ENCODE results near the gene ESAM. TPM values are rescaled to one million over a fixed set of nuclear protein-coding genes. Genes with fewer than 3 reads are reported as not detected.

ESAM gene, protein sequence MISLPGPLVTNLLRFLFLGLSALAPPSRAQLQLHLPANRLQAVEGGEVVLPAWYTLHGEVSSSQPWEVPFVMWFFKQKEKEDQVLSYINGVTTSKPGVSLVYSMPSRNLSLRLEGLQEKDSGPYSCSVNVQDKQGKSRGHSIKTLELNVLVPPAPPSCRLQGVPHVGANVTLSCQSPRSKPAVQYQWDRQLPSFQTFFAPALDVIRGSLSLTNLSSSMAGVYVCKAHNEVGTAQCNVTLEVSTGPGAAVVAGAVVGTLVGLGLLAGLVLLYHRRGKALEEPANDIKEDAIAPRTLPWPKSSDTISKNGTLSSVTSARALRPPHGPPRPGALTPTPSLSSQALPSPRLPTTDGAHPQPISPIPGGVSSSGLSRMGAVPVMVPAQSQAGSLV
- 84.0 TPM for total RNA-seq
- long read RNA-seq, transcript ESAM-202 (7 exons, 1,833 nt): minor isoform, 48 of 422 reads
- long read RNA-seq, transcript ESAM-201 (7 exons, 1,826 nt): major isoform, 284 of 422 reads
- long read RNA-seq, transcript ESAM-205 (4 exons, 2,336 nt): minor isoform, 5 of 422 reads
- long read RNA-seq, partial matches to known transcripts: 26 of 422 reads
- long read RNA-seq, other reads (novel, unspliced or antisense): 56 of 422 reads

DNA sequence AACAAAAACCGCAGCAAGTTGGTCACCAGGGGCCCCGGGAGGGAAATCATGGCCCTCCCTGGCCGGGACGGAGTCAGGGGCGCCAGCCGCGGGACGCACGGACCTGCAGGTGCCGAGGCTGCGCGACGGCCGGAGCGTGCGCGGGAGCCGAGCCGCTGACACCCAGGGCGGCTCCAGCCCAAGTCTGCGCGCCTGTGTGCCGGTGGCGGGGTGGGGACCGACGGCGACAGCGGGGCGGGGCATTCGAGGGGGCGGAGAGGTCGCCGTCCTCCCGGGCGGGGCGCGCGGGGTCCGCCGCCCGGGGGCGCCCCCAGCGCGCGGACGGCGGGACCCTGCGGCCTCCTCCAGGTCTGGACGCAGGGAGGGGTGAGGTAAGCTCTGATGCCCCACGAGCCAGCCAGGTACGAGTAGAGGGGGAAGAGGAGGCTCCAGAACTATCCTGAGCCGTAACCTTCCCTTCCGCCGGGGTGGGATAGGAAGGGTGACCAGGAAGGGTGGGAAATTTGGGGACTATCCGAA lies at the start of gene ESAM:
Gene ESAM, minus strand, starts transcription at position 186 of the 519 bp plus-strand sequence. Its CDS starts 136 bp downstream, at position 50.
- no peak for DNase-seq (ENCODE audit: low spot score)

DNA sequence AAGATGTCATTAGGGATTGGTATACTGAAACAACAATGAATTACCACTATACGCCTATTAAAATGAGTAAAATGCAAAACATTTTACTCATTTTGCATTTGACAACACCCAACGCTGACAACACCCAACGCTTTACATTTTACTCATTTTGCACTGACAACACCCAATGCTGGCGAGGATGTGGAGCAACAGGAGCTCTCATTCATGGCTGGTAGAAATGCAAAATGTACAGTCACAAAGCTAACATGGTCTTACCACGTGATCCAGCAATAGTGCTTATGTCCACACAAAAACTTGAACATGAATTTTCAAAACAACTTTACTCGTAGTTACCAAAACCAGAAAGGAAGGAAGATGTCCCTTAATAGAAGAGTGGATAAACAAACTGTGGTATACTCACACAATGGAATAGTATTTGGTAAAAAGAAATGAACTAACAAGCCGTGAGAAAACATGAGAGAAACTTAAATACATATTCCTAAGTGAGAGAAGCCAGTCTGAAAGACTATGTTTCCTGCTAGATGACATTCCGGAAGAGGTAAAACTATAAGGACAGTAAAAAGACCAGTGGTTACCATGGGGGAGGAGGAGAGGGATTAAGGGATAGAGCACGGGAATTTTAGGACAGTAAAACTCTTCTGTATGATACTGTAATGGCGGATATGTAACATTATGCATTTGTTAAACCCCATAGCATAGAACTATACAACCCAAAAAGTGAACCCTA lies 49.5 kb upstream of the ESAM start:
- DNase-seq (ENCODE audit: low spot score): no peak

DNA sequence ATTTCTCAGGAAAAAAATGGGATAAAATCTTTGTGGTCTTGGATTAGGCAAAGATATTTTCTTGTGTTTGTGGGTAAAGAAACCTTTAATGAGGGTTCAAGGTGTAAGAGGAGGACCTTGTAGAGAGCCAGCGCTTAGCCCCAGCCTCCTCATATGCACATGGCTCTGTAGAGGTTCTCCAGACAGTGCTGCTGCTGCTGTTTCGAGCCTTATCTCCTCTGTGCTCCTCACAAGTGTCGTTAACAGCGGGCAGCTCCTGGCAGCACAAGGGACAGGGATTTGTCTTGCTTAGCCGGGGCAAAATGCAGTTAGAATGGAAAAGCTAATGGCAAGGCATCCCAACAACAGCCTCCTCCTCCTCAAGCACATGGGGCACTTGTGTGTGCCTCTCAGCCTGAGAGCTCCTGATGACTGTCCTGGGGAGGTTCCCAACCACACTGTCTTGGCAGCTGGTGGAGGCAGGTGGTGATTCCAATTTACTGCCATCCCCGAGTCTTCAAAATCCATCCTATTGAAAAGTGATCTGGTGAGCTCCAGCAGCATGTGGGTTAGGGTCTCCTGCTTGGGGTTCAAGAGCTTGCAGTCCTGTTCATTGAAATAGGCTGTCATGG lies 45.7 kb upstream of the ESAM start:
- no peak for DNase-seq (ENCODE audit: low spot score)

DNA sequence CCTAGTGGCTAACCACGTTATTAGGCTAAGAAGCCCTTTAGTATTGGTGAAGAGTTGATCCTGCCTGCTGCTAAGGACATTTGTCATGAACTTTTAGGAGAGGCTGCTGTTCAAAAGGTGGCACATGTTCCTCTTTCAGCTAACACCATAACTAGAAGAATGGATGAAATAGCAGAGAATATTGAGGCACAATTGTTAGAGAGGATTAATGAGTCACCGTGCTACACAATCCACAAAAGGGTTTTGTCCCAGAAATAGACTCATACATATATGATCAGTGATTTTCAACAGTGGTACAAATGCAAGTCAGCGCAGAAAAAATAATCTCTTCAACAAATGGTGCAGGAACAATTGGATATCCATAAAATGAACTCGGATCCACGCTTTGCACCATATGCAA lies 45.1 kb upstream of the ESAM start:
- DNase-seq (ENCODE audit: low spot score): no peak

DNA sequence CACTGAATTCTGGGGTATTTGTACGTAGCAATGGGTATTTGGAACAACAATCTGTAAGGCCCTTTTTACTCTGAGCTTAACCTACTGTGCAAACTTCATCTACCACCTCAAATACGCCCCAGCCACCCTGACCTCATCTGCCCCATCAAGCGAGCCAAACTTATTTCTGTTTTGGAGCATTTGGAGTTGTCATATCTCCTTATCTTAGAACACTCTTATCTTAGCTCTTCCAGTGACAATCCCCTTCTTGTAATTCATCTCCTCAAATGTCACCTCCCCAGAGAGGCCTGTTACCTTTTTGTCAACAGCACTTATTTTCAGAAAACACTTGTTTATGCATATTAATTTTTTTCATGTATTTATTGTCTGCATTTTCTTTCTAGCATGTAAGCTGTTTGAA lies 42.8 kb upstream of the ESAM start:
- no peak for DNase-seq (ENCODE audit: low spot score)

DNA sequence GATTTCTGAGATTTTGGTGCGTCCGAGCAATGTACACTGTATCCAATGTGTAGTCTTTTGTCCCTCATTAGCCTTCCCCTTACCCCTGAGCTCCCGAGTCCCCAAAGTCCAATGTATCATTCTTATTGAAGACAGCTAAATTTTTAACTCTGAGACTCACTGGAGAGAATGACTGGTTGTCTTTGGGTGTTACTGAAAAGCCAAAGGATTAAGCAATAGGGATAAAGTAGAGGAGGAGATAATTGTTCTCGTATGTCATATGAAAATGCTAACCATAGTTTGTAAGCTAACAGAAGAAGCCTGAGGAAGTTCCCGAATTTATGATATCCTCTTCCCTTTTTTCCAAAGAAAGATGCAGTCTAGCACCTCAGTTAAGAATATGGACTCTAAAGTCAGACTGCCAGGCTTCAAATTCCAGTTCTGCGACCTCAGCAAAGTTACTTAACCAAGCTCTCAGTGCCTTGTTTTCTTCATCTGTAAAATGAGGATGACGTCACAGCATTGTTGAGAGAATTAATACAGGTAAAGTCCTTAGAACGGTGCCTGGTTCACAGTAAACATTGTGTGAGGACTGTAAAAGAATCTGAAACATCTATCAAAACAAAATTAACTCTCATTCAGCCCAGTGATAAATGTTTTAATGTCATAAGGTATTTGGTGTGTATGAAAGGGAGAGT lies 39.7 kb upstream of the ESAM start:
- no peak for DNase-seq (ENCODE audit: low spot score)

DNA sequence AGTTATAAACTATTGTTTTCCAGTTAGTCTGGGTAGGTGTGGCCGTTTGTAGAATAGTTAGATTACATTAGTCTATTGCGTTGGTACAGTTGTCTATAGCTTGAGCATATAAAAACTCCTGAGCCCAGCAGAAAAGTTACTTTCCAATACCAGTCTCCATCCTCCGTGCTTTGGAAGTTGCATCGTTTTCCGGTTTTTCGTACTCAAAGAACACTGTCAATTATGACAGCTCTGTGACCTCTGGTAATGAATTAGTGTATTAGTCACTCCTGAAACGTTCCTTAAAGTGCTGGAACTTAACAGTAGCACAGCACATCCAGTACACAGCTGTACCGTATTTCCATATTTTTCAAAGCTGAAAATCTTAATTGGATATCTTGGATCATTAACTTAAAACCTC lies 38.9 kb upstream of the ESAM start:
- DNase-seq (ENCODE audit: low spot score): no peak

DNA sequence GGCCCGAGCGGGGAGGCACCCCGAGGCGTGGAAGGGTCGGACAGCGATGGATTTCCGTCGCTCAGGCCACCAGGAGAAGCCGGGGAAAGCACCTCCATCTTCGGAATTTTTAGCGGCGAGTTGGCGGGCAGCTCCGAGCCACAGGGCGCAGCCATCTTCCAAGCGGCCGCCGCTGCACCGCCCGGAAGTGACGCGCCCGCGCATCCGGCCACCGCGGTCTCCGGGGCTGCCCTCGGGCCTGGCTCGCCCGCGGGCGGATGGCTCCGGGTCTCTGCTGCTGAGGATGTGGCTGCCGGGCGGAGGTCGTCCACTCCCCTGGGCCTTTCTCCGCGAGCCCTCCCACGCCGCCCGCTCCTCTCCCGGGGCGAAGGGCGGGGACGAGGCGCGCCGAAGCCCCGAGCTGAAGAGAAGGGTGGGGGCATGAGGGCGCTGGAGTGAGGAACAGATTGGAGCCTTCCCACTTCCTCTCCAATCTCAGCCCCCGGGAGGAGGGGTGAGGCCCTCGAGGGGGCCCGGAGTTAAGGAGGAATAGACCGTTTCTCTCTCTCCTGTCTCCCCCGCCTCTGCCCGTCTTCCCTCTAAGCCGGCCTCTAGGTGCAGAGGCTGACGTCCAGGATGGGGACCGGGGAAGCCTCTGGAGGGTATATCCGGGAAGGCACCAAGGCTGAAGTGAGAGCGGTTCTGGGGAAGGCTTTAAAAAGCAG lies 38.3 kb upstream of the ESAM start, which contains the start of gene MSANTD2:
Gene MSANTD2, minus strand, starts transcription at position 181 of the 704 bp plus-strand sequence. Its CDS starts 26 bp downstream, at position 155.
- peak; percentile 96 for DNase-seq (ENCODE audit: low spot score)

DNA sequence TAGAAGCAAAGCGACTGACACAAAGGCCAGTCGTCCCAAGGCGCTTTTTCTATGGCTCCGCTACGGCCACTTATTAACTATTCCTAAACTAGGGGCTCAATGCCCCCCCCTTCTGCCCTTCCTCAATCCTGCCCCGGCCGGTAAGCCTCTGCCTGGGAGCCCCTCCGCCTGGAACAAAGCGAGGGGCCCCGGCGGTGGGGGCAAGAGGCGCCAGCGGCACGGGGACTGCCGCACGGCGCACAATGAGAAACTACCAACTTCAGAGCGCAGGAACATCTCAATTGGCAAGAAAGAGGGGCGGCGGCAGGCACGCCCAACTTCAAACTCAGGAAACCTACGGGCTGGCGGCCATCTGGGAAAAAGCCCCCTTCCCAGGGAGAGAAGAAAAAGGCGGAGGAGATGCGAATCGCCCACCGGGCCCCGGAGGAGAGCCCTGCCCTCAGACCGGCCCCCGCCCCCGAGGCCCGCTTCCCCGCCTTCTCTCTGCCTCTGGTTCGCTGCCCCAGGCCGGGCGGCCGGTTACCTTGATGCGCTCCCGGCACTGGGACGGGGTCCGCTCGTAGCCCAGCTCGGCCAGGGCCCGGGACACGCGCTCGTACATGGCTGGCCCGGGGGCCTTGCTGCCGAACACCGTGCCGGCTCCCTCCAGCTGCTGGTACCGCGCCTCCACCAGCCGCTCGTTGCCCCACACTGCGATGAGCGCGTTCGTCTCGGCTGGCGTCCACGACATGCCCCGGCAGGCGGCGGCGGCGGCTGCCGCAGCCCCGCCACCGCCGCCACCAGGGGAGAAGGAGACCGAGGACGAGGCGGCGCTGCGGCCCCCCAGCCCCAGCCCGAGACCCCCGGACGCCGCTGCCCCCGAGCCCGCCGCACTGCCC lies 37.5 kb upstream of the ESAM start:
- DNase-seq (ENCODE audit: low spot score): no peak

DNA sequence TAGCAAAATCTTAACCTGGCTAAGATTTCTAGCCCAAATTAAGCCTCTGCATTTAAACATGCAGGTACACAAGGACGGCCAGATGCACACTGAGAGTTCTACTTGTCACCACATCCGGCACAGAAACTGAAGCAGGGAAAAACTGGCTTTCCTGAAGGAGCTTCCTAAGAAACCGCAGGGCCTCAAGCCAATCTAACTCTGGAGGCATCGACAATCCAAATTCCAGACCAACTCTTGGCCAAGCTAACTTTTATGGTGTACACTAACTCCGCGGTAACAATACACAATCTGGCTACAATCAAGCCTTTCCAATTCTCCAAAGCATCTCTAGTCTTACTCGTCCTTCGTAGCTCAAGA lies 36.9 kb upstream of the ESAM start:
- no peak for DNase-seq (ENCODE audit: low spot score)

DNA sequence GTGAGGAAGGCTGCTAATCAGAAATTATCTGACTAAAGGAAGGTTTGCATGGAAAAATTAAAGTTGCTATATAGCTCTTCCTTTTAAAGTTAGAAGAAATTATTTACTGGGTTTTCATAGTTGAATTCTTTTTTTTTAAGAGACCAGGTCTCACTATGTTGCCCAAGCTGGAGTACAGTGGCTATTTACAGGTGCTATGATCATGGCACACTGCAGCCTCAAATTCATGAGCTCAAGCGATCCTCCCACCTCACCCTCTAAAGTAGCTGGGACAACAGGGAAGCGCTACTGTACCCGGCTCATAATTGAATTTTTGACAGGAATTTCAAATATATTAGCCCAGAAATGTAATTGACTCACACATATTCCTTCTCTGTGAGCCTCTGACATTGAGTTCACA lies 34.2 kb upstream of the ESAM start:
- DNase-seq (ENCODE audit: low spot score): no peak

DNA sequence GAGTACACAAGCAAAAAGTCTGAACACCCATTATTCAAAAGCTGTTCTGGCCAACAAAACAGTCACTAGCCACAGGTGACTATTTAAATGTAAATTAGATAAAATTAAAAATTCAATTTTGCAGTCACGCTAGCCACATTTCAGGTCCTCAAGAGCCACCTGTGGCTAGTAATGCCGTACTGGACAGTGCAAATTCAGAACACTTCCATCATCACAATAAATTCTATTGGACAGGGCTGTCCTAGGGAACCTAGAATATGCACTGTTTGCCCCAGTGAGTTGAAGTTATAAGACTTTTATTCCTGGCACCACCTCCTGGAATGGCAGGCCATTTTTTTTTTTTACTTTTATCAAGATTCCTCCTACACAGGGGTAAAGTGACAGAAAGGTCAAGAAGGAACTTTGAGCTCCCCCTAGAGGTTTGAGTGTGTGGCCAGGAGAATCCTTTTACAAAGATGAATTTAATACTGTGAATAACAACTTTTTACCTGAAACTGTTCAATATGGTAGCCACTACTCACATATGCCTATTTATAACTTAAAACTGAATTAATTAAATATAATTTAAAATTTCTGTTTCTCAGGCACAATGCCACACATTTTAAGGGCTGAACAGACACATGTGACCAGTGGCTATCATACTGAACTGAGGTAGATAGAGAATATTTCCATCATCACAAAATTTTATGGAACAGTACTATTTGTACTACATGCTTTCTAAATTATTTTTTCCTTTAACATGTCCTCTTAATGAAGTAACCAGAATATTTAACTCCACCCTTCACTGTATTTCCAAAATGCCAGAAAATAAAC lies 31.6 kb upstream of the ESAM start:
- no peak for DNase-seq (ENCODE audit: low spot score)

DNA sequence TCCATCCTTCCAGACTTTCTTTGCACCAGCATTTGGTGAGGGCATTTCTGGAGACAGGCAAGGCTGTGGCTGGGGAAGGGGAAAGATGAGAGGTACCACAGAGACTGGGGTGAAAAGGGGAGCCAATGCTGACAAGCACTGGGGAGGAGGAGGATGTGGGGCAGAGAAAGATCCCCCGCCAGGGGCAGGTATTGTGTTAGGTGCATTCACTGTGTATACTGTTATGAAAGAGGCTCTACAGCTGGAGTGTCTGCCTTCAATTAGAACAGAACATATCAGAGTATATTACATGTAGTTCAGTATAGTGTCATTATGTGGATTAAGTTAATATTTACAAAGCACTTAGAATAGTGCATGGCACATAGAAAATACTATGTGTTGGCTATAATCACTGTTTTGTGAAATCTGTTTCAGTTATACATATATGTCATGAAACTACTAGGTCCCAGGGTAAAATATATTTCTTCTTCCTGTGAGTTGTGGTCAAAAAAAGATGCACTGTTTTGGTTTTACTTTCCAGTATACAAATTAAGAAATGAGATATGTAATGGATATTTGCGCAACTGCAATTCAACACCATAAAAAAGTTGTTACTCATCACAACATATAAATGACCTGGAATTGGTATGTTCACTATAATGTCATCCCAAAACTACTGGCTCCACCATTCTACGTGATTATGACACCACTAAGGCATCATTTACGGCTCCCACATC lies 29.7 kb upstream of the ESAM start:
- no peak for DNase-seq (ENCODE audit: low spot score)

DNA sequence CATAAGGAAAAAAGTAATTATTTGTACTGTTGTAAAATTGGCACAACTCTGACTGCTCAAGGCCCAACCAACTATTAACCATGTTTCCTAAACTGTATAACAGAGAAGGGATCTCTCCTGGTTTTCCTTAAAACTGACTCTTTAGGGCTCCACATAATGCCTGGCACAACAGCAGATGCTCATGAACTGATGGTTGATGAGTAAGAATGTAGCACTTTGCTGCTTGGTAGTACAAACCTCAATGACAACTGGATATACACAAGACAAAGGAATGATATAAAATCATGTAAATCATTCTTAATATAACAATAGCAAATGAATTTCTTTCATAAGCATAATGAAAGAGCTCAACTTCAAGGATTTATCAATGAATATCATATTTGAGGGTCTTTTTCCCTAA lies 26.4 kb upstream of the ESAM start:
- DNase-seq (ENCODE audit: low spot score): no peak

DNA sequence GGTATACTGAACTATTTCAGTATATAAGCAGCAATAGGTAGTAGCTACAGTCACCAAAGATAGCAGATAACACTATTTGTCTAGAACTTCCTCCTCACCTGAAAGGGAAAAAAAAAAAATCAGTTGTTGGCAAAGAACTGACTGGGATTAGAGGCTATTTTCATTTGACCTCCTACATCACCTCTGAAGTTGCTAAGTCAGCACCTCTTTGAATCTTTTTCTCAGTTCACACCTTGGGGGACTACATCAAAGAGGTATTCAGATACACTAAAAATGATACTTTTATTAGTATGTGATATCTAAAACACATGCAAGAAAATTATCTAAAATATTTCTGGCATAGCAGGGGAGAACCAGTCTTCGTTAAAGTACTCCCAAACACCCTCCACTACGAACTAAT lies 22.0 kb upstream of the ESAM start:
- DNase-seq (ENCODE audit: low spot score): no peak

DNA sequence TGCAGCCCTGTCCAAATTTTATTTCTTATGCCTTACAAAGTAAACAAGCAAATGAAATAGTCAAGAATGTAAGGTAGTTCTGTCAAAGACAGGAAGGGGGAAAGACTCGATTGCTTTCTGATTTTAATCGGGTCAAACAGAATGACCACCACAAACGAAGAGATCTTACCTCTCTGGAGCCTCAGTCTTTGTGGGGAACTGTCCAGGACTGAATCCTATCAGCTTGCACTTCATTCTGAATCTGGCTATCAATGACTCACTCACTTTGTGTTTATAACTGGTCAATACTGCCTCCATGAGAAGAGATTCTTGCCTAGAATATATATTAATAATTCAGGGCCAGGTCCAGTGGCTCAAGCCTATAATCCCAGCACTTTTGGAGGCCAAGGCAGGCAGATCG lies 20.9 kb upstream of the ESAM start:
- no peak for DNase-seq (ENCODE audit: low spot score)

DNA sequence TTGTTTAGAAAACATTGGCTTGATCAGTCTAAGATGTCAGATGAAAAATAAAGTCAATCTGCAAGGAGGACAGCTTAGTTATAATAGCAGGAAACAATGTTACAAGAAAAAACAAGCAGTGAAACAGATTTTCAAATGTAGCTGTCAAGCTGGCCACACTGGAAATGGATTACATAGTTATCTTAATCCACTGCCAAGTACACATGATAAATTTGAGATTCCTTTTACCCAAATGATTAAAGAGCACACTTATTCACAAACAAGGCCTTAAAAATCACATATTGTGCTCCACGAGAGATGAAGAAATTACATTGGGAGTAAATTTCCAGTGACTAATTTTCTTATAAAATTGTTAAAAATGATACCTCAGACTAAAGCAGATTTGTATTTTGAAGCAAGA lies 17.5 kb upstream of the ESAM start:
- no peak for DNase-seq (ENCODE audit: low spot score)

DNA sequence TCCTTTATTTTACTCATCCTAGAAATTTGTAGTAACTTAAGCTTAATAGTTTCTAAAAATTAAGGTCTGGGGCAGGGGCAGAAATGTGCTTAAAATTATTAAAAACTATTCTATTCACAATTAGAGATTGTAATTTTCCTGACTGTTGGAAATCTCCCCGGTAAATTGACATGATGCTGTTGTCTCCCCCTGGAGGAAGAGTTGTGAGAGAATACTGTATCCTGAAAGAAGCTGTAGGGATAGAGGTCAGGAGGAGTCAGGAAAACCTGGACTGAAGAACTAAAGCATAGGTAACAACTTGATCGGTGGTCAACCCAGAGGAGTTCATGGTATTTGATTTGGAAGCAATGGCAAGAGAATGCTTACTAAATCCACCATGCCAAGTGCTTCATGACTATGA lies 16.2 kb upstream of the ESAM start:
- DNase-seq (ENCODE audit: low spot score): no peak
